Glomerular endothelial cell (primary cell): ENCODE data around the gene AAR2. TPM values are rescaled to one million over a fixed set of nuclear protein-coding genes. Genes with fewer than 3 reads are reported as not detected.

Experiments
- DNase-seq: peaks from one replicate; pipeline ENCODE4 v3.0.0-alpha.2; 2011; ENCODE audit warnings: low read depth, low spot score; ENCODE audit errors: extremely low read depth
- total RNA-seq: library from RNA; depleted of rRNA; stranded (reverse); fragments of >200 nt; gene quantifications from 2 replicates; pipeline ENCODE4 v1.2.3, GENCODE V29; 2015

The AAR2 gene
- total RNA-seq, 1 donor from 2014 or later = 28.2 TPM

DNA sequence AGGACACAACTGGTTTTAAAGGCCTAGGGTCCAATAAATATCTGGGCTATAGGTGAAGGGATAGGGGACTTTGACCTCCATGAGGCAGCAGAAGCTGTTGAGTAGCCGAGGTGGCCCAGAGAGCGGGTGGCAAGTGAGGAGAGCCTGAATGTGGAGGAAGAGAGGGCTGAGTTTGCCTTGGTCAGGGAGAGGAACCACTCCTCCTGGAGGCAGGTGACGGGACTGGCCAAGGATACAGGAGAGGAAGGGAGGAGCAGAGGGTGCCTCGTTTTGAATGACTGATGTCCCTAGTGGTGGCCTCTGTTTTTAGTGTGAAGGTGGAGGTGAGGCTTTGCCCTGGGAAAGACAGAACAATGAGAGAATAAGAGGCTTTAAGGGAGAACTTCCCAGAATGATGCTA, 19.1 kb upstream of the AAR2 start:
- no peak for DNase-seq

DNA sequence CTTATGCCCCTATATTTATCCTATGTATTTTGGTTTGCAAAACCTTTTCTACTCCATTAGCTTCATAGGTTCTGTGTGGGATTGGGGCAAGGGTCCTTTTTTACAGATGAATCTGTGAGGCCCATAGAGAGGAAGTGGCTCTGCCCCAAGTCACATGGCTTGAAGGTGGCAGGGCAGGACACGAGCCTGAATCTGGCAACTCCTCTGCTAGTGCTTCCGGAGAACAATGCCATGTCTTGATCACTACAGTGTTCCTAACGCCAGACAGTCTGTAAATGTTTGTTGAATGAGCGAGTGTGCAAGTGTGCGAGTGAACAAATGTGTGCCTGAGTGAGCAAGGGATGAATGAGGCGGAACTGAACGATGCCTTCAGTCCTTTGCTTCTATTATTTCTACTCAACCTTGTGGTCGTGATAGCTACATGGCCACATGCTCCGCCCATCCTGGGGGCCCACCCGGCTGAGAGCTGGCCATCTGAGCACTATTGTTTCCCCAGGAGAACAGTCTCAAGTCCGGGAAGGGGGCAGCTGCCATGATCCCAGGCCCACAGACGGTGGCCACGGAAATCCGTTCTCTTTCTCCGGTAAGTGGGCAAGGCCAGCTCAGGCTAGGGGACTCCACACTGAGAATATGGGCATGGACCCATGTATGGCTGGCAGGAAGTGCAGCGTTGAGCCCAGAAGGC, 17.8 kb upstream of the AAR2 start:
- DNase-seq = no peak

DNA sequence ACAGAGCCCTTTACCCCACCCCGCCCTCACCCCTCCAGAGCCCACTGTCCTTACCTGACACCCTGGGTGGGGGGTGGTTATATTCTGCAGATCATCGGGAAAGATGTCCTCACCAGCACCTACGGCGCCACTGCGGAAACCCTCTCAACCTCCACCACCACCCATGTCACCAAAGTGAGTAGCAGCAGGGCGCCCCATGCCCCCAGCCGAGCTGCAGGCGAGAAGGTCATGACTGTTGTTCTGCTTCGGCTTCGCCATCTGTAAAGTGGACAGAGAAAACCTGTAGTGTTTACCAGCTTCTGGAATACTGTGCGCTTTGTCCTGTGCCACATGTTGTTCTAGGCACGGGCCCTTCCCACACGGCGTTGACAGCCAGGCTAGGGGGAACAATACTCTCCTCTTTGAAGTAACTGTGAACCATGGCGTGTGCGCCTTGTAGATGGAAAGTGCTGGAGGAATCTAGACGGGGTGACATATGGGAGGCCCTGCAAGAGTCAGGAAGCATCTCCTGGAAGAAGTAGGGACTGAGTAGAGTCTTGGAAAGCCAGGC, 16.5 kb upstream of the AAR2 start:
- no peak for DNase-seq

DNA sequence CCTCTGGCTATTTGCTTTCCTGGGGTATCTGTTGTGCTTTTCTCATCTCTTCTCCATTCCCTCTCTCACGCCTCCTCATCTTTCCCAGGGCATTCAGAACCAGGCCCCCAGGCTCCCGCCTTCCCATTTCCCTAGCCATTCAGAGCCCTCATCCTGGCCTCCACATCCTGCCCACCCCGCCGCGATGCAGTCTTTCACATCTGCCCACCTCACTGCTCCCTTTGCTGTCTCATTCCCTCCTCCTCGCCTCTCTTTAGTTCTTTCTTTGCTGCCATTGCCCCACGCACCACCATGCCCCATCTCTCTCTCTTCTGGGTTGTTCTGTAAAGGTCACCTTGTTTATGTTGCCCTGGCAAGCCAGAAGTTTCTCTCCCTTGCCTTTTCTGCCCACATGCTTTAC, 10.6 kb upstream of the AAR2 start:
- DNase-seq = no peak

DNA sequence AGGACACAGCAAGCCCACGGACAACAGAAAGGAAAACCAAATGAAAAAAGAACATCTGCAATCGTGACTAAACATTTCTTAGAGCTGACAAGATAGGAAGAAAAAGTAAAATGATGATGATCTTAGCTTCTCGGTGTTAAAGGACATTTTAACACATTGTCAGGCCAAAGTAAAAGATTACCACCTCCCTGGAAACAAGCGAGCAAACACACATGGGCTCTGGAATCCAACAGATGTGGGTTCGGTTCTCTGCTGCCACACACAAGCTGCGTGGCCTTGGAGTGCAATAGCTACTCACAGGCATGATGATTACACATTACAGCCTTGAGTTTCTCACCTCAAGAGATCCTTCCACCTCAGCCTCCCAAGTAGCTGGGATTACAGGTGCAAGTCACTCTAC, 7.5 kb upstream of the AAR2 start:
- DNase-seq = no peak

DNA sequence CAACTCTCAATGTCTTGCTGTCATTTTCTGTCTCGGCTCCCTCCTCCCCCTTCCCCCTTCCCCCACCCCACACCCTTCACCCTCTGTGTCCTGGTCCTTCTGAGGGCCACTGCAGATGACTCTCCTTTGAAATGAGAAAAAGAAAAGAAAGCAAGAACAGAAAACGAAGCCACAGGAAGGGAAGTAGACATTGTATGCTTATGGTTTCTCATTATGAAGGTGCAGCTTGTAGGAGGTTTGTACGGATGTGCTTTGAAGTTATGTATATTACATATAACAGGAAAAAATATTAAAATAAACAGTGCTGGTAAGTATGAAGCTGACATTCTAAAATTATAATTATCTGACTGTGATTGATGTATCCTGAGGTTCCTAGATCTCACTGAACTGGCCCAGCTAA, 6.3 kb upstream of the AAR2 start:
- DNase-seq = no peak

DNA sequence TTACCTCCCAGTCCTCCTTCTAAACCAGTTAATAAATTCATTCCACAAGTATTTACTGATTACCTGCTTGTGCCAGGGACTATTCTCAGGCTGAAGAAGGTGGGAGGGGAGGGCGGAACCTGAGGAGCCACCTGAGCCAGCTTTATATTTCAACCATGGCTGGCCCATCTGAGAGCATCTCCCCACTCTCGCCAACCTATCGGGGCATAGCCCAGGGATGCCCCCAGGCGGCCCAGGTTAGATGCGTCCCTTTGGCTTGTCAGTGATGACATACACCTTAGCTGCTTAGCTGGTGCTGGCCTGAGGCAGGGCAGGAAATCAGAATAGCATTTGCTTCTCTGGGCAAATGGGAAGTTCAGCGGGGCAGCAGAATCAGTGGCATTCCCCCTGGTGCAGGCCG, 4.9 kb upstream of the AAR2 start:
- no peak for DNase-seq

DNA sequence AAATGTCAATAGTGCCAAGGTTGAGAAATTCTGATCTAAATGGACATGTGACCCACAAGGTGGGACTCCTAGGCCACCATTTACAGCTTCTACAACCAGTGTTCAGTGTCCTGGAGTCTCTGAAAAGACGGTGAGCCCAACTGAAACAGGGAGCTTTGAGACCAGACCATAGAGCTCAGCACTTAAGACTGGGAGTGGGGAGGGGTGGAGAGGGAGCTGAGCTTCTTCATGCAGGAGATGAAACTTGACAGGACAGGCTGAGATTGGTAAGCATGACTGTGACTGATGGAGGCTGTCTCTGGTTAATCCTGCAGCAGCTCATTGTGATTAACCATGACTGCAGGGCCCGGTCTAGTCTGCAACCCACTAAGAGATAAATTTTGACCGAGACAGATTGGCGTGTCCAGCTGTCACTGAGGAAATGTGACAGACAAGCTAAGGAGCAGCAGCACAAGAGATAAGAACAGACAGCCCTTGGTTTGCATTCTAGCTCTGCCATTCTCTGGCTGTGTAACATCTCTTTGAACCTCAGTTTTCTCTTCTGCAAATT, 1.4 kb upstream of the AAR2 start:
- no peak for DNase-seq

DNA sequence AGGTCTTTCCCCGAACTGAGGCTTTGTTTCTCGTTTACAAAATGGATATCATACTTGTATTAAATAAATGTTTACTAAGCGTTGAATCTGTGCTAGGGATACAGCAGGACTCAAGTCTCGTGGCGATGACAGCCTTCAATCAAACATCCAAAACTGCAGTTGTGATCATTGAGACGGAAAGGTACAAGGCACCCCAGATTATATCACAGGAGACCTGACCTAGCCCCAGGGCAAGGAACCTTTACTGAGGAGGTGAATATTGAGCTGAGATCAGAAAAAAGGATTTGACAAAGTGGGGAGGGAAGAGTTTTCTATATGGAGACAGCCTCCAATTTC, 476 bp downstream of the AAR2 start:
- no peak for DNase-seq

DNA sequence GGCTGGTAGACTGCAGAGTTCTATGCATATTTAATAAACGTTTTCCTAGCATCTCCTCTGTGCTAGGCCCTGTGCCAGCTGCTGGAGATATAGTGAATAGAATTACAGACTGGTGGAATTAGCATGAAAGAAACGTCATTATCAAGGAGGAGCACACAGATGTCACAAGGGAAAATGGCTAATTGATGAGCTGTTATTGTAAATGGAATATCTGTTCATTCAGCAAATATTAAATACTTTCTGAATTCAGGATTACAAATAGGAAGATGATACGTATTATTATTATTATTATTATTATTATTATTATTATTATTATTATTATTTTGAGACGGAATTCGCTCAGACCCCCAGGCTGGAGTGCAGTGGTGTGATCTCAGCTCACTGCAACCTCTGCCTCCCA, 1.2 kb downstream of the AAR2 start:
- DNase-seq = no peak

DNA sequence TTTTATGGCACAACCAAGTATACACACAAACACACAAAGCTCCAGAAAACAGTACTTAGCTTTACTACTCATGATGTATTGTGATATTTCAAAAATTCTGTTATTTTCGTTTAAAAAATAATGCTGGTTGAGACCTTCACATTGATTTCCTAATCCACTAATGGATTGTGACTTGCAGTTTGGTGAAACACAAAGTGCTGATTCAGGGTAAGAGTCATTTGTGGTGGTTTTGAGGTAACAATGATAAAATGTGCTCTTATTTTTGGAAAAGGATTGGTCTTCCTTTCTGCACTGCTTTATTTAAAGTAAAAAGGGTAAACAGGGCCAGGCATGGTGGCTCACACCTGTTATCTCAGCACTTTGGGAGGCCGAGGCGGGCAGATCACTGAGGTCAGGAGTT, 1.9 kb downstream of the AAR2 start:
- no peak for DNase-seq

DNA sequence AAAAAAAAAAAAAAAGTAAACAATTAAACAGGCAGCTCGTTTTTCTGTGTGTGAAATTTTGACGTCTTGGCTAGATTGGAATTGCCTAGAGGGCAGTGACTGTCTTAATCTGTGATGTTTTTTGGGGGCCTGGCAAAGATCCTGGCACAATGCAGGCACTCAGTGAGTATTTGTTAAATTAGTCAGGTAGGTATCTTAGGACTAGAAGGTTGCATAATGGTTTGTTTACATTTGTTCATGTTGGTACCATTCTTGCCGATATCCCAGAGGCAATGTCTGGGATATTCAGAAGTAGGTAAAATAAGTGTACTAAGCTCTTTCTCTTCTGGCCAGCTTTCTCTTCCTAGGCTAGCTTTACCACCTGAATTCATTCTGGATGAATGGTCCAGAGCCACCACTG, 2.5 kb downstream of the AAR2 start:
- DNase-seq = no peak

DNA sequence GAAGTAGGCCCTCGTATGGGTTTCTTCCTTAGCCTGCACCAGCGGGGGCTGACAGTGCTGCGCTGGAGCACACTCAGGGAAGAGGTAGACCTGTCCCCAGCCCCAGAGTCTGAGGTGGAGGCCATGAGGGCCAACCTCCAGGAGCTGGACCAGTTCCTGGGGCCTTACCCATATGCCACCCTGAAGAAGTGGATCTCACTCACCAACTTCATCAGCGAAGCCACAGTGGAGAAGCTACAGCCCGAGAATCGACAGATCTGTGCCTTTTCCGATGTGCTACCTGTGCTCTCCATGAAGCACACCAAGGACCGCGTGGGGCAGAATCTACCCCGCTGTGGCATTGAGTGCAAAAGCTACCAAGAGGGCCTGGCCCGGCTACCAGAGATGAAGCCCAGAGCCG, 3.8 kb downstream of the AAR2 start:
- no peak for DNase-seq

DNA sequence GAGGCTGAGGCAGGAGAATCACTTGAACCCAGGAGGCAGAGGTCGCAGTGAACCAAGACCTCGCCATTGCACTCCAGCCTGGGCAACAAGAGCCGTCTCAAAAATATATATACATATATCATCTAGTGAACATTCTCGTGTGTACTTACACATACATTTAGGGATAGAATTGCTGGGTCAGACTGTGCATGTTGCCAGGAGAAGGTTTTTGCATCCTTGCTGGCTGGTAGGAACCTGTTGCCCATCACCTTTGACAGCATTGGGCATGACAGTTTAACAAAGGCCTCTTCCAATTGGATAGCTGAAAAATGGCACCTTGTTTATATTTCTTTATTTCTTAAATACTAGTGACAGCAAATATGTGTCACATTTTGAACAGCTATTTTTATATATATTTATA, 5.4 kb downstream of the AAR2 start:
- no peak for DNase-seq

DNA sequence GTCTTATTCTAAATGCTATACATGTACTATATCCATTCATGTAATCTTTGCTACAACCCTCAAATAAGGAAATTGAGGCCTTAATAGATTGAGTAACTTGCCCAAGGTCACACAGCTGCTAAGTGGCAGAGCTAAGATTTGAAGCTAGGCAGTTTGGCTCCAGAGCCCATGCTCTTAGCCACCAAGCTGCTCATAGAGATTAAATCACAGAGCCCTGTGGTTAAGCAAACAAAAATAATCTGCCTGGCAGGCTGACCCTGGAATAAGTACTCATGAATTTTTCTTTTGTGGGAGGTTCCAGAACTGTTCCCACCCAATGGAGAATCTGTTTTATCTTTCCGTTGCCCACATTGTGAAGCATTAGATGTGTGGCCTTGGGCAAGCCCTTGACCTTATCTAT, 7.4 kb downstream of the AAR2 start:
- DNase-seq = no peak

DNA sequence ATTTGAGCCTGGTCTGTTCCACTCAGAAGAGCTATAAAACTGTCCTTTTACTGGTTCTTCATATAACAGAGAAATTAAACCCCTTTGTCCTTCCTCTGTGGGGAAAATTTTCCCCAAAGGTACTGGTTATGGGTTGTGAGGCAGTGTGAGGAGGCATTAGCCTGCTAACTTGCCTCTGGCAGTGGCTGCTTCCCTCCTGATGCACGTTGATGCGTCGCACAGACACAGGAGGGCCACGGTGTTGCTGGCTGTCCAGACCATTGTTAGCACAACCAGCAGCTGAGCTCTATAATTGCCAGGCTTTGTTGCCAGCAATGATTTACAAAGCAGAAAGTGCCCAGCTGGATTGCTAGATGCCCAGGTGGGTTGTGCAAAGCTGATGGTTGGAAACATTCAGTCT, 10.1 kb downstream of the AAR2 start:
- no peak for DNase-seq

DNA sequence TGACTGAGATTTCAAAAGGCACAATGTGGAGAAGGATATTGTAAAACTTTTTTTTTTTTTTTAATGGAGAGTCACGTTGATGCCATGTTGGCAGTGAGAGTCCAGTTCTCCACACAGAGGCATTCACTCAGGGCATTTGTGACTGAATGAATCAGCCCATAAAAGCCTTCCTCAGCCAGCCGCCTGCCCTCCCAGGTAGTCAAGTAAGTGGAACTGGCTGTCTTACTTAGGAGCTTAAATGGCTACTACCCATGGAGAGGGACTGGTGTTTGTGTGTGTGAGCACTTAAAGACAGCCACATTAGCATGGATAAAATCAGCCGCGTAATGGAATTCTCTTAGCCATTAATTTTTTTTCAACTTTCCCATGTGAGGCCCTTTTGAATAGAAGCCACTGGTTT, 12.6 kb downstream of the AAR2 start:
- no peak for DNase-seq

DNA sequence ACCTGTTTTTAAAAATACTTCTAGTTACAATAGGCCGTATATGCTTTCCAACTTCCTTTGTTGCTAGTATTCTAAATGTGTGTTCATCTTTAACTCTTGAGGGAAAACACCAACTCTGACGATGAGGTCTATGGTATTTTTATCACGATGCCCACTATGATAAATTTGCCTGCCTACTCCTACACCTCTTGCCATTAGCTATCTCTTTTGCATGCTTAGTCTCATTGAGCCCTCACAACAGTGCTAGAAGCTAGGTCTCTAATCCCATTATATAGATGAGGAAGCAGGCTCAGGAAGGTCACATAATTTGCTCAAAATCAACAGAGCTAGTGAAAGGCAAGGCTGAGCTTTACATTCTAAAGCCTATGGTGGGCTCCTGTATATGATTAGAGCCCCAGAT, 13.2 kb downstream of the AAR2 start:
- DNase-seq = no peak

DNA sequence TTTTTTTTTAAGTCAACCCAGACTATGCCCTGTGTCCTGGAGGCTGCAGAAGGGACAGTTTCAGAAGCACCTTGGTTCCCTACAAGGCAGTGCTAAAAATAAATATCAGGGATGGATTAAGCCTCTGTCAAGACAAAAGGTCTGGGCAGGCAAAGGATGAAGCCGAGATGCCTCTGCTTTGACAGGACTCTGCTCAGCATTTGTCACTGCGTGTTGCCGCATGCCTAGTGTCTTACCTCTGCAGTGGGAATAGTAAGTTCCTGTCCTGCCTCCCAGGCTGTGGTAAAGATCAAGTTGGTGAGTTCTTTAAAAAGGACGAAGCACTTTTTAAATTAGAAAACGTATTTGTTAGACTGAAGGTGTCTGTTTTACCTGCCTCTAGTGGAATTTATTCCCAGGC, 15.1 kb downstream of the AAR2 start:
- no peak for DNase-seq

DNA sequence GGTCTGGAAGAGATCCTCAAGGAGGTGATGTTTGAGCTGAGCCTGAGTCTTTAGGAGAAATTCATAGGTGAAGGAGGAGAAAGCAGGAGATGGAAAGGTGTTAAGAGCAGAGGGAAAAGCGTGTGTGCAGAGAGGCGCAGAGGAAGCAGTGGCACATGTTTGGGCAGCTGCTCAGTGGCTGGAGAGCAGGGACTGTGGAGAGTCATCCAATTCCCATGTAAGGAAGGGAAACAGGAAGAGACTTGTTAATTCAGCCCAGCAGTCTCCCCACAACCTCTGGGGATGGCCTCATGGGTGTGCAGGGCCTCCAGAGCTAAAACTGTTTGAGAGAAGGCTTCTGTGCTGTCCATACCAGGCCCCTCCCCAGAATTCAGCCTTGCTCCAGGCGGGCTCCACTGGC, 16.2 kb downstream of the AAR2 start:
- DNase-seq = no peak

DNA sequence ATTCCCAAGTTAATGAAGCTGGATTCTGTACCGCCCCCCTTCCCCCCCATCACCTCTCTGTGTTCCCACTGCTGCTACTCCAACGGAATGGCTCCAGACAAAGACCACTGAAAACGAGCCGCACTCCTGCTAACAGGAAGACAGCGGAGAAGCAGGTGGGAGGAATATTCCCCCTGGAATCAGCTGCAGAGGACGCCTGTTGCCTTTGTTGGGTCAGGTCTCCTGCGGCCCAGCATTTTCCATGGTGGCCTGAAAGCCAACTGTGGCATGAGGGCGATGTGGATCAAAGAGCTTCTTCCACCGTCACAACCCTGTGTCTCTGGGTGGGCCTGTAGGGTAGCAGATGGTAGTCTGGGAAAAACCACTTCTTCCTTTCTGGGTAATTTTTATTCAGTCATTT, 16.8 kb downstream of the AAR2 start:
- no peak for DNase-seq

DNA sequence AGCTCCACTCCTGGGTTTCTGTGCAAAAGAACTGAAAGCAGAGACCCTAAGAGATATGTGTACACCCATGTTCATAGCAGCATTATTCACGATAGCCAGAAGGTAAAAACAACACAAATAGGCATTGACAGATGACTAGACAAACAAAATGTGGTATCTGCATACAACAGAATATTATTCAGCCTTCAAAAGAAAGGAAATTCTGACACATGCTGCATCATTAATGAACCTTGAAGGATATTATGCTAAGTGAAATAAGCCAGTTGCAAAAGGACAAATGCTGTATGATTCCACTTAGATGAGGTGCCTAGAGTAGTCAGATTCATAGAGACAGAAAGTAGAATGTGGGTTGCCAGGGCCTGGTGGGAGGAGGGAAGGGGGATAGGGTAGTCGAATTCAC, 17.8 kb downstream of the AAR2 start:
- no peak for DNase-seq

DNA sequence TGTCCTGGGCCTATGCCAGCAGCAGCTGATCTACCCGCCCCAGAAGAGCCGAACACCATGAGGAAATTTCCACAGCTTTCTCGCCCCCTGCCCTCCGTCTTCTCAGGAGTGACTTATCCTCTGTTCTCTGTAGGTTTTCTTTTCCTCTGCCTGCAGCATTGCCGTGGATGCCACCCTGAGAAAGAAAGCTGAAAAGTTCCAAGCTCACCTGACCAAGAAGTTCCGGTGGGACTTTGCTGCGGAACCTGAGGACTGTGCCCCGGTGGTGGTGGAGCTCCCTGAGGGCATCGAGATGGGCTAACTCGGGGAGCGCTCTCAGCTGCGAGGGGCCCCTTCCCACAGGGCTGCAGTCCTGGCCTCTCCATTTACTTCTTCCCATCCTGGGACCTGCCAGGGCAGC, 19.2 kb downstream of the AAR2 start:
- DNase-seq = no peak
